Breast epithelium (tissue), 3 donors: ENCODE measurements around the gene ANO2.

ENCODE experiments used
- POLR2AphosphoS5 ChIP-seq, 3 donors: sonication (generic); formaldehyde crosslinking; IDR thresholded peaks; one replicate each; pipeline ENCODE4 v1.6.1; 2017; ENCODE audit warnings: antibody characterized with exemption in 3 of 3
- TF ChIP-seq, protein P1 (sequence below), 3 donors: fragments of 450-650 bp; IDR thresholded peaks; one replicate each; pipeline ENCODE4 v1.5.1; 2016 to 2017; ENCODE audit warnings: antibody characterized with exemption in 3 of 3, mild to moderate bottlenecking in 3 of 3, moderate library complexity in 3 of 3

DNA sequence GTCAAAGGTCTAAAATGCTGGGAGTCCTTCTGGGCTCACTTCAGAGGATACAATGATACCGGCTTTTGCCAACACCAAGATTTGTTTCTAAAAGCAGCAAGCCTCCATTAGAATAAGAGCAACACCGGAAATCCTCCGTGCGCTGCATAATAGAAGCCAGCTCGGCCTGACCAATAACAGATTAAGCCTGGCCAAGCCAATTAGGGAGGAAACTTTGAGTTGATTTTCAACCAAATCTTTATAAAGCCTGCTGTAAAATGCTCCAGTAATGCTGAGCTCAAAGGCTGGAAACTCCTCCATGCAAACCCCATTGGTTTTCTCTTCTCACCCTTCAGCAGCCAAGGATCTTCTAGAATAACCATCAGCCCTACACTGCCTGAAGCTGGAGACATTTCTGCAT, 363.0 kb downstream of the ANO2 start:
- TF ChIP-seq, protein P1, sequence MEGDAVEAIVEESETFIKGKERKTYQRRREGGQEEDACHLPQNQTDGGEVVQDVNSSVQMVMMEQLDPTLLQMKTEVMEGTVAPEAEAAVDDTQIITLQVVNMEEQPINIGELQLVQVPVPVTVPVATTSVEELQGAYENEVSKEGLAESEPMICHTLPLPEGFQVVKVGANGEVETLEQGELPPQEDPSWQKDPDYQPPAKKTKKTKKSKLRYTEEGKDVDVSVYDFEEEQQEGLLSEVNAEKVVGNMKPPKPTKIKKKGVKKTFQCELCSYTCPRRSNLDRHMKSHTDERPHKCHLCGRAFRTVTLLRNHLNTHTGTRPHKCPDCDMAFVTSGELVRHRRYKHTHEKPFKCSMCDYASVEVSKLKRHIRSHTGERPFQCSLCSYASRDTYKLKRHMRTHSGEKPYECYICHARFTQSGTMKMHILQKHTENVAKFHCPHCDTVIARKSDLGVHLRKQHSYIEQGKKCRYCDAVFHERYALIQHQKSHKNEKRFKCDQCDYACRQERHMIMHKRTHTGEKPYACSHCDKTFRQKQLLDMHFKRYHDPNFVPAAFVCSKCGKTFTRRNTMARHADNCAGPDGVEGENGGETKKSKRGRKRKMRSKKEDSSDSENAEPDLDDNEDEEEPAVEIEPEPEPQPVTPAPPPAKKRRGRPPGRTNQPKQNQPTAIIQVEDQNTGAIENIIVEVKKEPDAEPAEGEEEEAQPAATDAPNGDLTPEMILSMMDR (IDR thresholded peaks at IDR 0.05): no peak
- no peak for TF ChIP-seq POLR2AphosphoS5 (IDR thresholded peaks at IDR 0.05)
